Measurements from ENCODE around the gene TSPAN32.

- TF ChIP-seq ZNF592 (IDR thresholded peaks at IDR 0.05) (no peak), CEBPB (IDR thresholded peaks at IDR 0.05; ENCODE audit: borderline replicate concordance in 1 of 2, low read depth in 2 of 2, low read length in 2 of 2) (no peak), PRDM15 (CRISPR knock-in tag; IDR thresholded peaks at IDR 0.05) (no peak), CTCF (IDR thresholded peaks at IDR 0.05 in 2 of 3, conservative IDR thresholded peaks at IDR 0.05 in 1 of 3; ENCODE audit: control insufficient read depth in 2 of 3, extremely low read depth in 1 of 3, insufficient read depth in 1 of 3, low read depth in 3 of 3, low read length in 3 of 3) (no peak), RAD21 (IDR thresholded peaks at IDR 0.05; ENCODE audit: insufficient read depth, low read depth, low read length) (no peak), SP1 (IDR thresholded peaks at IDR 0.05; ENCODE audit: low read depth, low read length) (no peak), GABPA (IDR thresholded peaks at IDR 0.05; ENCODE audit: low read depth) (no peak), SREBF1 (IDR thresholded peaks at IDR 0.05; ENCODE audit: low read length) (no peak), POLR2A (IDR thresholded peaks at IDR 0.05; ENCODE audit: low read depth, low read length) (no peak), KDM1A (IDR thresholded peaks at IDR 0.05; ENCODE audit: borderline replicate concordance) (no peak), TAF1 (IDR thresholded peaks at IDR 0.05; ENCODE audit: borderline replicate concordance, low read depth, low read length) (no peak), POLR2AphosphoS5 (IDR thresholded peaks at IDR 0.05; ENCODE audit: low read length) (no peak), EZH2 (IDR thresholded peaks at IDR 0.05; ENCODE audit: borderline replicate concordance, control insufficient read depth, low read depth, low read length) (no peak), RAD51 (IDR thresholded peaks at IDR 0.05) (no peak)
These were observed 45.4 kb upstream of the TSPAN32 start for GRCh38 chr11:2256293-2256913.

All from GM12878 (cell line).